ENCODE results near the gene DIAPH3.

DNA sequence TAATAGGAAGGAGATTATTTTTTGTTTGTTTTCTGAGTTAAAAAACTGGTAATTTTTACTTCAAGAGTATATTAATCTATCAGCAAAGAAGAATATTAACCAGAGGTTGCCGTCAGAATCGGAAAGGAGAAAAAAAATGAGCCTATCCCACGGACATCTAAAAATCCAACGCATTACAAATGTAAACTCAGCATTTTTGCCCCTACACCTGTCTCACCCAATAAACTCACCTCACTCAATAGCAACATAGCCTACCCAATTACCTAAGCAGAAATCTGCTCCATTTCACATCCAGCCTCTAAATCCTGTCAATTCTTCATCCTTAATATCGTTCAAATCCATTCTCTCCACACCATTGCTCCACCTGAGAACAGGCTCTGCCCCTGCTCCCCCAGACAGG lies 10.4 kb upstream of the DIAPH3 start:
- TF ChIP-seq, protein P1, sequence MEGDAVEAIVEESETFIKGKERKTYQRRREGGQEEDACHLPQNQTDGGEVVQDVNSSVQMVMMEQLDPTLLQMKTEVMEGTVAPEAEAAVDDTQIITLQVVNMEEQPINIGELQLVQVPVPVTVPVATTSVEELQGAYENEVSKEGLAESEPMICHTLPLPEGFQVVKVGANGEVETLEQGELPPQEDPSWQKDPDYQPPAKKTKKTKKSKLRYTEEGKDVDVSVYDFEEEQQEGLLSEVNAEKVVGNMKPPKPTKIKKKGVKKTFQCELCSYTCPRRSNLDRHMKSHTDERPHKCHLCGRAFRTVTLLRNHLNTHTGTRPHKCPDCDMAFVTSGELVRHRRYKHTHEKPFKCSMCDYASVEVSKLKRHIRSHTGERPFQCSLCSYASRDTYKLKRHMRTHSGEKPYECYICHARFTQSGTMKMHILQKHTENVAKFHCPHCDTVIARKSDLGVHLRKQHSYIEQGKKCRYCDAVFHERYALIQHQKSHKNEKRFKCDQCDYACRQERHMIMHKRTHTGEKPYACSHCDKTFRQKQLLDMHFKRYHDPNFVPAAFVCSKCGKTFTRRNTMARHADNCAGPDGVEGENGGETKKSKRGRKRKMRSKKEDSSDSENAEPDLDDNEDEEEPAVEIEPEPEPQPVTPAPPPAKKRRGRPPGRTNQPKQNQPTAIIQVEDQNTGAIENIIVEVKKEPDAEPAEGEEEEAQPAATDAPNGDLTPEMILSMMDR (conservative IDR thresholded peaks at IDR 0.05; ENCODE audit: low read depth, low read length) = no peak
- TF ChIP-seq MAFK (IDR thresholded peaks at IDR 0.05; ENCODE audit: low read depth, low read length) (peak; percentile 62), BHLHE40 (IDR thresholded peaks at IDR 0.05; ENCODE audit: low read depth, low read length) (no peak), MAZ (IDR thresholded peaks at IDR 0.05; ENCODE audit: borderline replicate concordance, low read depth, low read length) (no peak)
